NAMALWA (cell line): ENCODE measurements around the gene ITPR3.

ENCODE experiments used
- DNase-seq: peaks from one replicate; pipeline ENCODE4 v3.0.0-alpha.2; 2015; ENCODE audit warnings: low spot score

The ITPR3 gene

GRCh38 chr6:33620856-33621710 lies at the start of gene ITPR3:
Gene ITPR3, plus strand, starts transcription at chr6:33621322. Its CDS starts 281 bp downstream, at chr6:33621603.
- peak; percentile 89 for DNase-seq

- DNase-seq, result no peak
These were observed 49.3 kb upstream of the ITPR3 start for GRCh38 chr6:33571637-33572316.

GRCh38 chr6:33575211-33575610 lies 45.9 kb upstream of the ITPR3 start:
- no peak for DNase-seq

GRCh38 chr6:33576668-33577067 lies 44.5 kb upstream of the ITPR3 start:
- DNase-seq, result no peak

- DNase-seq, result no peak
These were observed 44.0 kb upstream of the ITPR3 start for GRCh38 chr6:33577106-33577535.

GRCh38 chr6:33577718-33578117 lies 43.4 kb upstream of the ITPR3 start:
- no peak for DNase-seq

GRCh38 chr6:33578164-33578563 lies 43.0 kb upstream of the ITPR3 start:
- no peak for DNase-seq

- DNase-seq, result peak; percentile 40
These were observed 42.5 kb upstream of the ITPR3 start for GRCh38 chr6:33578588-33579011.

GRCh38 chr6:33579828-33580714 lies 41.1 kb upstream of the ITPR3 start, which contains the start of gene BAK1:
Gene BAK1, minus strand, starts transcription at chr6:33580276. Its CDS starts 2,672 bp downstream, at chr6:33577604.
- peak; percentile 93 for DNase-seq

GRCh38 chr6:33581186-33581585 lies 39.9 kb upstream of the ITPR3 start:
- no peak for DNase-seq

- DNase-seq, result no peak
These were observed 37.4 kb upstream of the ITPR3 start for GRCh38 chr6:33583591-33584155.

- DNase-seq, result no peak
These were observed 36.3 kb upstream of the ITPR3 start for GRCh38 chr6:33584700-33585402.

- peak; percentile 92 for DNase-seq
These were observed 35.6 kb upstream of the ITPR3 start for GRCh38 chr6:33585403-33586107.

- DNase-seq, result no peak
These were observed 34.9 kb upstream of the ITPR3 start for GRCh38 chr6:33586108-33586640.

GRCh38 chr6:33587529-33587928 lies 33.6 kb upstream of the ITPR3 start:
- DNase-seq, result no peak

- no peak for DNase-seq
These were observed 32.2 kb upstream of the ITPR3 start for GRCh38 chr6:33588894-33589293.

GRCh38 chr6:33589392-33589730 lies 31.8 kb upstream of the ITPR3 start:
- DNase-seq, result no peak

- peak; percentile 54 for DNase-seq
These were observed 31.2 kb upstream of the ITPR3 start for GRCh38 chr6:33589731-33590530.

- no peak for DNase-seq
These were observed 30.5 kb upstream of the ITPR3 start for GRCh38 chr6:33590531-33591198.
